Caki2 (cell line): ENCODE measurements around the gene PRUNE1. TPM values are rescaled to one million over a fixed set of nuclear protein-coding genes. Genes with fewer than 3 reads are reported as not detected.

Experiments
- DNase-seq: peaks from one replicate; pipeline ENCODE4 v3.0.0-alpha.2; 2015; ENCODE audit warnings: low read depth
- in situ Hi-C: cut with HindIII; loops from 2 replicates; pipeline ENCODE4 v1.10.0; 2016; ENCODE audit warnings: low sequenced_read_pairs, low pct_unique_long_range_greater_than_20kb, mixed read lengths
- total RNA-seq: library from RNA; depleted of rRNA; stranded (reverse); fragments of >200 nt; shearing (Covaris generic); gene quantifications from 2 replicates; pipeline ENCODE4 v1.2.3, GENCODE V29; 2014; ENCODE audit warnings: low replicate concordance

PRUNE1 gene
- total RNA-seq, 1 experiment from 2014 or later = 6.9 TPM

DNA sequence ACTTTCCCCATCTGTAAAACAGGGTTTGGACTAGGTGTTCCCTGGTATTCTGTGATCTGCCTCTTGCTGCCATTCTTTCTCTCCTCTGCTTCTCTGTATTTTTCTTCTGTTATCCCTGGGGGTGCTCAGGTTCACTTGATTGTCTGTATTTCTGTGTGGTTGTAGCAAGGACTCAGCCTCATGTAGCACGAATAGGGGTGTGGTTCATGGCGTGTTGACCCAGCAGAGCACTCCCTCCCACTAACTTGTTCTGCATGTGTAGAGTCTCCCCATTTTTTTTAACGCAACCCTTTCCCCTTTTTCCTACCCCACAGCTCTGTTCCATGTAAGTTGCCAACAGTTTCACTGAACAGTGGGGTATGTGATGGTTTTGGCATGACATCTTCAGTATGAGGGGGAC lies 26.9 kb downstream of the PRUNE1 start:
- no peak for DNase-seq
- in situ Hi-C loops = no loop called here

DNA sequence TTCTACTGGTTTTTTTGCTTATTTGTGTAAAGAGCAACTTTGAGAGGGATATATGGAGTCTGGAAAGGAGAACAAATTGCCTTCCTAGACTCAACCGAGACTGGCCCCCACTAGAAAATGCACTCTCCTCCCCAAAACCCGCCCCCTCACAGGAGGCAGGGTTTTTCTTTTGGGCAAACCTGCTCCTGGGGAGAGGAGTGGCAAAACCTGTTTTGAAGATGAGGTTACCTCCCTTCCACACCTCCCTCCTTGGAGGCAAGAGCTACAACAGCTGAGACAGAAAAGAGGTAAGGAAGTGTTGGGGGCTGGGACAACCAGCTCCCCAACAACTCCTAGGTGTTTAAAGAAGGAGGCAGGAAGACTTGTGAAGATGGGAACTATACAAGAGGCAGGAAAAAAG lies 28.1 kb downstream of the PRUNE1 start, which contains the start of gene BNIPL:
Gene BNIPL, plus strand, starts transcription at position 231 of the 400 bp plus-strand sequence. Its CDS starts 140 bp downstream, at position 371.
- no peak for DNase-seq
- in situ Hi-C loops = no loop called here

DNA sequence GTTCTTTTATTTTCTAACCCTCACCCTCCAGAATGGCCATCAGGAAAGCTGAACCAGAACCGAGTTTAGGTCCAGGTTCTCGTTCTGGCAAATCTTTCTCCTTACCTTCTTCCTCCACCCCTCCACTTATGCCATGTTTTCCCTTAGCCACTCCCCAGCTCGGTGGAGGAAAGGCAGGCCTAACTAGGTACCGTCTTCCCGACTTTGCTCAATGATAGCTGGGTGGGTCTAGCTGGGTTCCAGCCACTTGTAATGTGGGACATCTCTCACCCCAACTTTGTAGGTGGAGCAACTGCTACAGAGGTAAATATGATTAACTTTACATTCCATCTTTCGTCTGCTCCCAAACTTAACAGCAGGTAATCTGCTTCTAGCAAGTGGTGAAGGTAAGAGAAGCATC lies 28.8 kb downstream of the PRUNE1 start:
- in situ Hi-C loops = no loop called here
- DNase-seq = no peak

DNA sequence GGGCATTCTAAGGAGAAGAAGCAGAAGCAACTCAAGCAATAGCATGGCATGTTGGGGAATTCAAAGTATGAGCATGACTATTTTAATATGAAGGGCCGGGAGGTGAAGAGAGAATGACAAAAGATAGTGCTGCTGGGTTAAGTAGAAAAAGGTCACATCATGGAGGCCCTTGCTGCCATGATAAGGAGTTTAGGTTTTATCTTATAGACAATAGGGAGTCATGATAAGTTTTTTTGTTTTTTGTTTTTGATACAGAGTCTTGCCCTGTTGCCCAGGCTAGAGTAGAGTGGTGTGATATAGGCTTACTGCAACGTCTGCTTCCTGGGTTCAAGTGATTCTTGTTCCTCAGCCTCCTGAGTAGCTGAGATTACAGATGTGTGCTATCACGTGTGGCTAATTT lies 31.3 kb downstream of the PRUNE1 start:
- DNase-seq = no peak
- in situ Hi-C loops = no loop called here

DNA sequence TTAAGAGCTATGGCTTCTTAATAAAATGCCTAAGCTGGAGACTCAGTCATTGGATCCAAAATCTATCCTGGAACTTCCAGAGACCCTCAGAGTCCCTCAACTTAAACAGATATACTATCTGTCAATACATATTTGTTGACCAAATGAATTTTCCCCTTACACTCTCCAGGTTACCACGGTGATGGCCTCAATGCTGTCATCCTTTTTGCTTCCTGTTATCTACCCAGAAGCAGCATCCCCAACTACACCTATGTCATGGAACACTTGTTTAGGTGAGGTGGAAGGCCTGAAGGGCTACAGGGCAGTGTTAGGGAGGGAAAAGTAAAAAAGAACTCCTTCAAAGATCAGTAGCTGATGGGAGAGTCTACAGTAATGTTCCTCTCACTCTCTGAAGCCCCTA lies 34.9 kb downstream of the PRUNE1 start:
- in situ Hi-C loops = no loop called here
- DNase-seq = no peak

DNA sequence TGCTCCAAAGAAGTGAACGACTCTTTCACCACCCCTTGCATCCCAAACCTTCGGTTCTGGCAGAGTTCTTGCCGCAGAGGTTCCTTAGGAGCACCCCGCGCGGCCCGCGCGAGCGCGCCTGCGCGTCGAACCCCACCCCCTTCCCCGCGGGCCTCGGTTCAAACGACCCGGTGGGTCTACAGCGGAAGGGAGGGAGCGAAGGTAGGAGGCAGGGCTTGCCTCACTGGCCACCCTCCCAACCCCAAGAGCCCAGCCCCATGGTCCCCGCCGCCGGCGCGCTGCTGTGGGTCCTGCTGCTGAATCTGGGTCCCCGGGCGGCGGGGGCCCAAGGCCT lies 39.3 kb downstream of the PRUNE1 start, which contains the start of gene C1orf56:
Gene C1orf56, plus strand, starts transcription at position 161 of the 334 bp plus-strand sequence. Its CDS starts 97 bp downstream, at position 258.
- DNase-seq = peak; percentile 76
- in situ Hi-C loops = no loop called here

DNA sequence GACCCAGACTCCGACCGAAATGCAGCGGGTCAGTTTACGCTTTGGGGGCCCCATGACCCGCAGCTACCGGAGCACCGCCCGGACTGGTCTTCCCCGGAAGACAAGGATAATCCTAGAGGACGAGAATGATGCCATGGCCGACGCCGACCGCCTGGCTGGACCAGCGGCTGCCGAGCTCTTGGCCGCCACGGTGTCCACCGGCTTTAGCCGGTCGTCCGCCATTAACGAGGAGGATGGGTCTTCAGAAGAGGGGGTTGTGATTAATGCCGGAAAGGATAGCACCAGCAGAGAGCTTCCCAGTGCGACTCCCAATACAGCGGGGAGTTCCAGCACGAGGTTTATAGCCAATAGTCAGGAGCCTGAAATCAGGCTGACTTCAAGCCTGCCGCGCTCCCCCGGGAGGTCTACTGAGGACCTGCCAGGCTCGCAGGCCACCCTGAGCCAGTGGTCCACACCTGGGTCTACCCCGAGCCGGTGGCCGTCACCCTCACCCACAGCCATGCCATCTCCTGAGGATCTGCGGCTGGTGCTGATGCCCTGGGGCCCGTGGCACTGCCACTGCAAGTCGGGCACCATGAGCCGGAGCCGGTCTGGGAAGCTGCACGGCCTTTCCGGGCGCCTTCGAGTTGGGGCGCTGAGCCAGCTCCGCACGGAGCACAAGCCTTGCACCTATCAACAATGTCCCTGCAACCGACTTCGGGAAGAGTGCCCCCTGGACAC lies 39.8 kb downstream of the PRUNE1 start:
- in situ Hi-C loops = no loop called here
- DNase-seq = peak; percentile 62

DNA sequence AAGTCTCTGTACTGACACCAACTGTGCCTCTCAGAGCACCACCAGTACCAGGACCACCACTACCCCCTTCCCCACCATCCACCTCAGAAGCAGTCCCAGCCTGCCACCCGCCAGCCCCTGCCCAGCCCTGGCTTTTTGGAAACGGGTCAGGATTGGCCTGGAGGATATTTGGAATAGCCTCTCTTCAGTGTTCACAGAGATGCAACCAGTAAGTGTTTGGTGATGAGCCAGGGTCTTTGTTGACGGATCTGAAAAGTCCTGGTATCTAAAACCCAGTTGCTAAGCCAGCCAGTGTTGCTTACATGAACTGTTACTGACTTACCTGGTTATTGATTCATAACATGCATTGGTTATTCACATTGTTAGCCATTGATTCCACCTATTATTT lies 40.4 kb downstream of the PRUNE1 start:
- no peak for DNase-seq
- in situ Hi-C loops = no loop called here

DNA sequence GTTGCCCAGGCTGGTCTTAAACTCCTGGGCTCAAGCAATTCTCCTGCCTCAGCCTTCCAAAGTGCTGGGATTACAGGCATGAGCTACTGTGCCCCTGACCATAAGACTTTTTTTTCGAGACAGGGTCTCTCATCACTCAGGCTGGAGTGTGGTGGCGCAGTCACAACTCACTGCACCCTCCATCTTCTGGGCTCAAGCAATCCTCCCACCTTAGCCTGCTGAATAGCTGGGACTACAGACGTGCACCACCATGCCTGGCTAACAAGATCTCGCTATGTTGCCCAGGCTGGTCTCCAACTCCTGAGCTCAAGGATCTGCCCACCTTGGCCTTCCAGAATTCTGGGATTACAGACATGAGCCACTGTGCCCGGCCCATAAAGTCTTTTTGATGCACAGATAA lies 41.2 kb downstream of the PRUNE1 start:
- DNase-seq = no peak
- in situ Hi-C loops = no loop called here

DNA sequence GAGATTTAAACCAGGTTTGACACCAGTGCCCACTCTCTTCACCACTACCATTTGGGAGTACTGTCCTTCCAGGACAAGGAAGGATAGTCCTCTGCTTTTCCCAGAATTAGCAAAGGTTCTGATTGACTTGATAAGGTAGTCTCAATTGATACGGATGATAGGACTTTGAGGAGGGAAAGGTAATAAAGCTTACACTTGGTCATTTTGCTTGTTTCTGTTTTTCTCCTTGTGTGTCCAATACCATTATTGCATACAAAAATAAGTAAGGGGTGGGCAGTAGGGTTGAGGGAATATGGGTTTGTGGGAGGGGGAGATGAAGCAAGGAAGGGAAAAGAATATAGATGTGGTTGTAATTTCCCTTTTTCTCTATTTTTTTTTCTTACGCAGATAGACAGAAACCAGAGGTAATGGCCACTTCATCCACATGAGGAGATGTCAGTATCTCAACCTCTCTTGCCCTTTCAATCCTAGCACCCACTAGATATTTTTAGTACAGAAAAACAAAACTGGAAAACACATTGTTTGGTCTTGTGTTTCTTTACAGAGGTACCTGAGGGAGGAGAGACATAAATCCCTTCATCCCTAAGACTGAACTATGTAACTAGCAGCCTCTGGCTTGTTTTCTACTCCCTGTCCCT lies 41.9 kb downstream of the PRUNE1 start:
- in situ Hi-C loops = no loop called here
- no peak for DNase-seq

DNA sequence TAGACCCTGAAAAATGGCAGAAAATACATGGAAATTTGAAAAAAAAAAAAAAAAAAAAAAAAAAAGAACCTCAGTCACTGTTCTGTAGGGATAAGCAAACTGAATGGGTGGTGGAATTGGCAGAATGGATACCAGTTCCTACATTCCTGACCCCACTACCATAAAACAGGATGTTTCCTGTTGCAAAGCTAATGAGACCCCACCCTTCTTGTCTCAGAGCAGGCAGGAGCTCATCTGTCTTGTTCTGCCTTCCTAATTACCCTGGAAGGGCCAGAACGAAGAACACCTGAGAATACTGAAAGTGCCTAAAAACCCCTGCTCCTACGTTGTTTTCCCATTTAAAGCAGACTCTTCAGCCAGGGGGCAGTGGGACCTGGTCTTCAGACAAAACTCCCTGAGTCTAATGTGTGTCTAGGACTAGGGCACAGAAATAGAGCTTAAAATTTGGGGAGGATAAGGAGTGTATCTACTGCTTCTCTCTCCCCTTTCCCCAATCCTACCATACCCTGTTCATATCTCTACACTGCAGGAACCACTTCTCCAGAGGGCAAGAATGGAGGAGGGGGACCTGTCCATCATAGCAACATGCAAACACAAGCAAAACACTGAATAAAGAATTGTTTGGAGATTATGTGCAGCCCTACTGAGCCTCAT lies 43.2 kb downstream of the PRUNE1 start:
- in situ Hi-C loops = no loop called here
- DNase-seq = no peak

DNA sequence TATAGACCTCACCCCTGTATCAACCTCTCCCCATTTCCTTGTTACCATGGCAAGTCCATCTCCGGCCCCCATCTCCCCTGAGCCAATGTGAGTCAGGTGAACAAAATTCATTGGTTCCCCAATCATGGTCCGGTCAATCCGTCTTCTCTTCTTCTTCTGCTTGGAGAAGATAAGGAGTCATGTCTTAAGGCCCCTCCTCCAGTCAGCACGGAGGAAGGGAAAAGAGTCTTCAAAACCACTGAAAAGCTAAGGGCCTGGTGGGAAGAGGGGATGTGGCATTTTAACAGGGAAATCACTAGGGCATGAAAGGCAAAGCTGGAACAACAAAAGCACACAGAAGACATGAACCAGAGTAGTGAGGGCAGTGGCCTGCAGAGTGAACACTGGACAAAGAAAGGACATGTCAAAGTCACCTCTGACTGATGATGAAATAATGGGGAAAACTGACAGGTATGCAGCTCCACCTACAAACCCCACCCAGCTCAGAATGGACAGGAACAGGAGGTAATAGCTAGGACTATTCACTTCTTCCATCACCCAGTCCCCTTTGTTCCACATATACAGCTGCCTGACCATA lies 46.8 kb downstream of the PRUNE1 start:
- in situ Hi-C loops = no loop called here
- no peak for DNase-seq

DNA sequence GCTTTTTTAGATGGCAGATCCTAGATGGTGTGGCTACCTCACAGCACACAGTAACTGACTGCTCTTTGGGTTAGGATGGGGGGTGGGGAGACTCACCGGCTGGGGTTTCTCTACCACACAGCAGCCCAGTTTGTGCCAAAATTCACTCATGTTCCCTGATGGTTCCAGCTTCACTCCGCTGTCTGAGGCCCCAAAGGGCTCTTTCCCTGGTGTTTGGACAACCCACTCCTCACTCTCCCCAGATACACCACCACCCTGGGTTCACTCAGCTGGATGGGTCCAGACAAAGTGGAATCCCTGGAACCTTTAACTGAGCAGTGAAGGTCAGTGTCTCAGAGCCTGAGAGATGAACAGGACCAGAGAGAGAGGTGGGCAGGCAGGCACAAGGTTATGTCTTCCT lies 47.3 kb downstream of the PRUNE1 start:
- in situ Hi-C loops = no loop called here

DNA sequence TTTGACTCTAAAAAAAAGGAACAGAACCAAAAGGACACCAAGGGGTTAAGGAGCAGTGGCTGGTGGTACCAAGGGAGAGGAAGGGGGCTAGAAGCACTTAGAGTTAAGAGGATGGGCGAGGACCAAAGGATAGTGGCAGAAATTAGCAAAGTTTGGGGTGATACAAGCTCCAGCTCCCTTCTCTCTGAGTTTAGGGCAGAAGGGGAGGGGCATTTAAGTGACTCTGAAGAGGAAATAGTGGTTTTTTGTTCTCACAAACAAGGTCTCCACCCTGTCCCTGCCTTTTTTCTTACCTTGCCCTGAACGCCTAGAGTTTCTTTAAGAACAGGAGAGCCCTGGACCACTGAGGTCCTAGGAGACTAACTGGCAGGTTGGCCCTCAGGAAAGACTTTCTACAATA lies 47.9 kb downstream of the PRUNE1 start:
- DNase-seq = no peak
- in situ Hi-C loops = no loop called here

More for the DNA sequence above, 47.3 kb downstream of the PRUNE1 start:
- no peak for DNase-seq

DNA sequence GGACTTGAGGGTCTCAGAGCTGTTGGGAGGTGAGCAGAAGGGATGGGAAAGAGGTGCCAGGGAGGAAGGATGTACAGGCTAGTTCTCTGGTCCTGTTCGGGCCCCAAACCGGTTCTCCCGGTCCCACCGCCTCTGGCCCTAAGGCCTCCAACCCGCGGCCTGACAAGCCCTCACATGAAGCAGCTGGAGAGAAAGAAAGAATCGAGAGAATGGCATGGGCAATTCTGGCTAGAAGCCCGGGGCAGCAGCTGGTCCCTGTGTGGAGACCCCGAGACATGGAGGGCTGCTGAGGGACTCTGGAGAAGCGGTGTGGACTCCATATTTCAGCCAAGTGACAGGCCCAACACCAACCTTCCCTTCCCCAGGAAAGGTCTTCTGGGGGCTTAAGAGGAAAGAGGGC lies 50.4 kb downstream of the PRUNE1 start:
- in situ Hi-C loops = no loop called here

DNA sequence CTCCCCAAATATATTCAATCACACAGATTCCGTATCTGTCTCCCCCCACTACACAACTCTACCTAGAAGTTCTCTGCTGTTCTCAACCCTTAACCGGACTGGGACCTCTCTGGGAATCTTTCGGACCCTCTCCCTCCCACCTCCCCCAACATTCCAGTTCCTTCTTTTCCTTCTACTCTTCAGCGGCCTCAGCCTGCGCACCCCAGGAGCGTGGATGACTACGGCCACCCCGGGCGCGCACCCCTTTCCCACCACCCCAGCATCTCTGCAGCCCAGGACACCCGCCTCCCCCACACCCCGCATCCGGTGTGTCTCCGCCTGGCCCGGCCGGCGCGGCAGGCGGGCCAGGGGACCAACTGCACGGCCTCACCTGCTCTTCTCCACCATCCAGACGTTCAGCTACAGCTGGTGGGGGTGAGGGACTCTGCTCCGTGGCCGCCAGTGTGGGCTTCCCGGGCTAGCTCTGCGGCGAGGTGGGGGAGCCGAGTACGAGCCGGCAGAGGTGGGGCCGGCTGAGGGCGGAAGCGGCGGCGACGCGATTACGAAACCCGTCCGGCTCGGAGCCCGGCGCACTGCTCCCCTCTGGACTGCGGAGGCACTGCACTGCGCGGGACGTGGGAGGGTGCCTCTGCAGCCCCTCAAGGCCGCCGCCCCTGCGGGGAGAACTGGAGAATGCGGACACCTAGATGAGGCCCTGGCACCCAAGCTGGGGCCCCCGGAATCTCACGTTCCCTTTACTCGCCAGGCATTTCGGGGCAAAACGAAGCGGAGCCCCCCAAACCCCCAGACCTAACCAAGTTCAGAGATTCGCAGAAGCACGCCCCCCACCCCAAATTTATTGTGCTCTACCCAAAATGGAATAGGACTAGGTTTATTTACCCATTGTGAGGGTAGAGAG lies 51.1 kb downstream of the PRUNE1 start, which contains the start of gene CDC42SE1:
Gene CDC42SE1, minus strand, starts transcription at position 514 of the 898 bp plus-strand sequence. CDS start 3,892 bp downstream, outside the sequence.
- DNase-seq = peak; percentile 84
- in situ Hi-C loops = no loop called here

More for the DNA sequence above, 50.4 kb downstream of the PRUNE1 start:
- DNase-seq = no peak

DNA sequence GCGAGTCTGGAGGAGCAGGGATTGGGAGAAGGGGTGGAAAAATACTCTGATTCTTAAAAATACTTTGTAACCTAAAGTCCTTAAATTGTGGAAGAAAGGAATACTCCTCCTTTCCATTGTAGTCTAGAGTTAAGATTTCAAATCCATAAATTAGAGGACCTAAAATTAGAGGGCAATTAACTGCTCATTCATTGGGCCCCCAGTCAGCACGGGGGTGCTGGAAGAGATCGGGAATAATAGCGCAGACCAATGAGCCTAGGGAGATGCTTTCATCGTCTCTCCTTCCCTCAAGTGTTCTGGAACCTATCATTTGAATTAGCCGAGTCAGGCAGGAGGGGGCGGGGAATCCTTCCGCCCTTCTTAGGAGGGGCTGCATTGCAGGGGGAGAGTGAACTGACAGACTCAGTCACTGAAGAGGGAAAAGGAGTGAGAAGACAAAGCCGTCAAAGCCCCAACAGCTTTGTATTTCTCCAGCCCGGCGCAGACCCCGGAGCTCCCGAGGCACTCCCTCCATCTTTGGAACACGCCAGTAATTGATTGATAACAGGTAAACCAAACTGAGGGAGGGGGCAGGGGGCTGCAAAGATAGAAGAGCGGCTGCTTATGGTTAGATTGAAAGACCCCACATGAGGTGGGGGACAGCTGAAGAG lies 51.9 kb downstream of the PRUNE1 start, which contains the start of gene MLLT11:
Gene MLLT11, plus strand, starts transcription at position 391 of the 650 bp plus-strand sequence. CDS start 6,828 bp downstream, outside the sequence.
- peak; percentile 87 for DNase-seq
- in situ Hi-C loops = no loop called here
